ENCODE results near the gene SLC38A8. TPM values are rescaled to one million over a fixed set of nuclear protein-coding genes. Genes with fewer than 3 reads are reported as not detected.
A peak's percentile ranks its signal among the peaks of the same experiment; 100 is the strongest.

Gene SLC38A8
- total RNA-seq, 6 experiments from 2014 or later, result not detected

- H3K4me1 Mint-ChIP-seq (ENCODE audit: low read depth), result no peaks in the 10 kb centered on the region
- H3K27me3 Mint-ChIP-seq (ENCODE audit: insufficient read depth), result peaks cover 12% of the 10 kb centered on the region
- H3K9me3 Mint-ChIP-seq, result no peaks in the 10 kb centered on the region
- H3K36me3 Mint-ChIP-seq (ENCODE audit: low read depth), result no peaks in the 10 kb centered on the region
- DNase-seq, result no peak
- TF ChIP-seq CTCF (IDR thresholded peaks at IDR 0.05), result no peak
- H3K27ac Mint-ChIP-seq, result no peak overlapping the region
- no peak overlapping the region for H3K4me3 Mint-ChIP-seq
Observed at GRCh38 chr16:83969771-83970429, 72.7 kb downstream of the SLC38A8 start.

GRCh38 chr16:83968891-83969649 is 73.5 kb downstream of the SLC38A8 start:
- Mint-ChIP-seq H3K4me3 (no peak overlapping the region), H3K4me1 (ENCODE audit: low read depth) (no peaks in the 10 kb centered on the region), H3K27ac (no peak overlapping the region), H3K9me3 (no peaks in the 10 kb centered on the region), H3K36me3 (ENCODE audit: low read depth) (no peaks in the 10 kb centered on the region), H3K27me3 (ENCODE audit: insufficient read depth) (peaks cover 10% of the 10 kb centered on the region)
- no peak for DNase-seq
- TF ChIP-seq CTCF (IDR thresholded peaks at IDR 0.05), result no peak

- no peak for DNase-seq
- H3K36me3 Mint-ChIP-seq (ENCODE audit: low read depth), result no peaks in the 10 kb centered on the region
- TF ChIP-seq CTCF (IDR thresholded peaks at IDR 0.05), result no peak; the same call in 1 of the 2 replicates
- no peaks in the 10 kb centered on the region for H3K4me1 Mint-ChIP-seq (ENCODE audit: low read depth)
- no peaks in the 10 kb centered on the region for H3K9me3 Mint-ChIP-seq
- H3K4me3 Mint-ChIP-seq, result no peak overlapping the region
- no peak overlapping the region for H3K27ac Mint-ChIP-seq
- peaks cover 9% of the 10 kb centered on the region for H3K27me3 Mint-ChIP-seq (ENCODE audit: insufficient read depth)
Observed at GRCh38 chr16:83968306-83968851, 74.2 kb downstream of the SLC38A8 start.

- Mint-ChIP-seq H3K27me3 (ENCODE audit: insufficient read depth) (peaks cover 9% of the 10 kb centered on the region), H3K9me3 (no peaks in the 10 kb centered on the region), H3K27ac (no peak within 1 kb of the TSS), H3K36me3 (ENCODE audit: low read depth) (no peaks in the 10 kb centered on the region), H3K4me3 (peak within 1 kb of the TSS; percentile 58), H3K4me1 (ENCODE audit: low read depth) (no peaks in the 10 kb centered on the region)
- no peak for DNase-seq
- peak; percentile 79 for TF ChIP-seq CTCF (IDR thresholded peaks at IDR 0.05)
Observed at GRCh38 chr16:83967838-83968305, 74.7 kb downstream of the SLC38A8 start, which contains the start of gene NECAB2. TSS of gene NECAB2 (plus strand) at chr16:83968244. CDS start at chr16:83968649, 405 bp downstream.

- no peak overlapping the region for H3K4me3 Mint-ChIP-seq
- H3K36me3 Mint-ChIP-seq (ENCODE audit: low read depth), result no peaks in the 10 kb centered on the region
- DNase-seq, result no peak
- H3K9me3 Mint-ChIP-seq, result no peaks in the 10 kb centered on the region
- no peak overlapping the region for H3K27ac Mint-ChIP-seq
- no peaks in the 10 kb centered on the region for H3K4me1 Mint-ChIP-seq (ENCODE audit: low read depth)
- H3K27me3 Mint-ChIP-seq (ENCODE audit: insufficient read depth), result peaks cover 9% of the 10 kb centered on the region
- no peak for TF ChIP-seq CTCF (IDR thresholded peaks at IDR 0.05)
Observed at GRCh38 chr16:83967091-83967490, 75.5 kb downstream of the SLC38A8 start.

Measured in HFFc6 (cell line).